HG02759 (cell line): ENCODE data around the gene OGFR.

Experiments used
- ATAC-seq: cut with Tn5 transposase; IDR thresholded peaks from one replicate; pipeline ENCODE4 v1.9.1; 2021; ENCODE audit warnings: mild to moderate bottlenecking, moderate library complexity; ENCODE audit not compliant: unreplicated experiment

Gene OGFR

DNA sequence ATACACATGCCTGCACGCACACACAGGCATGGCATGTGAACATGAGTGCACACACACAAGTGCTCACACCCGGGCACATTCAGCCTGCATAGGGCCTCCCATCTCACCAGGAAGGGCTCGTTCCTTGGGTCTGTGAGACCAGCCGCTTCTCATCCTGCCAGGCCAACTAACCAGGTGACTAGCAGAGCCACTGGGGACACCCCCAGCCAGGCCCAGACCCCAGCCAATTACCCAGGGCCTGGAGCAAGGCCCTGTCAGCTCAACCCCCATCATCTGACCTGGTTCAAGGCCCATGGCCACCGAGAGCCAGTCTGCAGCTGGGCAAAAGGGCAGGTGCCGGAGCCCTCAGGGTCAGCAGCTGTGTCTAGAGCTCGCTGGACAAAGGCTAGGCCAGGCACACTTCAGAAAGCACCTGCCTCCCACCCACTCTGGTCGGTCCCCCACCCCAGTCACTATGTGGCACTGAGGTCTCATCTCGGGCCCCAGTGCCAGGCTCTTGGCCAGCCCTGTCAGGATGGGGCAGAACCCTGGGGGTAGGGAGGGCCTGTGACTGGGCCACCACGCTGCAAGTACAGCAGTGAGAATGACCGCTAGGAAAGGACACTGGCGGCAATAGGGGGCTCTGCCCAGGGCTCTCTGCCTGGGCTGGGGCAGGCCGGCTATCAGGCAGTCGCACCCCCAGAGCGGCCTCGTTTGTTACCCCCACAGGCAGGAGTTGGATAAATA, 35.1 kb upstream of the OGFR start:
- ATAC-seq: no peak

DNA sequence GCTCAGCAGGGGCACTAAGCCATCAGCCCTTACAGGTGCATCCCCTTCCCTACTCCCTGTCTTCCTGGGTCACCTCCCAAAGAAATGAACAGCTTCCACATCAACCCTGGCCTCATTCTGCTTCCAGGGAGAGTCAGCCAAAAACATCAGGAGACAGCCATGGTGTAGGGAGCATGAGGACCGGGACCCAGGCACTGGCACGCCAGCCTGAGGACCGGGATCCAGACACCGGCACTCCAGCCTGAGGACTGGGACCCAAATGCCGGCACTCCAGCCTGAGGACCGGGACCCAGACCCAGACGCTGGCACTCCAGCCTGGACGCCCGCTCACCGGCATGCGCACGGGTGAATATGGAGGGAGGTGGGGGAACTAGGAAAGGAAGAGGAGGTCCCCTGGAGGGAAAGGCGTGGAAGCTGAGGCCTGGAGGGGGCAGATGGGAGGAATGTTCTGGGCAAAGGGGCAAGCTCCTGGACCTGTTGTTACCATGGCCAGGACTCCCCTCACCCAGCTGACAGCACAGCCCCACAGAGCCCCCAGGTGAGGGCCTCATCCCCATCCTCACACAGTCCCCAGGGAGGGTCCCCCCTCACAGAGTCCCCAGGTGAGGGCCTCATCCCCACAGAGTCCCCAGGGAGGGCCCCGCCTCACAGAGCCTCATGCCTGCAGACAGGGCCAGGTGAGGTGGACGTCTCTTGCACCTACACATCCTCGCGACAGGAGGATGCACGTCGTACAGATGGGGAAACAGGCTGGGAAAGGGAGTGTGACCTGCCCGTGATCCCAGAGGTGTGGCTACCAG, 34.3 kb upstream of the OGFR start:
- no peak for ATAC-seq

DNA sequence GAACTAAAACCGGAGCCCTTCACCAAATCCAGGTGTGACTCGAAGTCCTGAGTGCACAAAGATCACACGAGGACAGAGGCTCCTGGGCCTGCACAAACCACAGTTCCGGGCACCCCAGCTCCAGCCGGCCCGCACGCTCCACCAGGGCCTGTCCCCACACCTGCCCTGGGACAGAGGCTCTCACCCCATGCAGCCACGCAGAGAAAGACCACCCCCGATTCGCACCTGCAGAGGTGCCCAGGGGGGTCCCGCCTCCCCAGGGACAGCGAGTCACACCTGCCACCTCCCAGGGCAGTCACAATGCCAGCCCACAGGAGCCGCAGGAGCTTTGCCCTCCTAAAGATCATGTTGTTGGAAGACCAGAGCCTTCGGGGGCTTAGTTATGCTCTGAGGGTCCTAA, 33.7 kb upstream of the OGFR start:
- ATAC-seq: no peak

DNA sequence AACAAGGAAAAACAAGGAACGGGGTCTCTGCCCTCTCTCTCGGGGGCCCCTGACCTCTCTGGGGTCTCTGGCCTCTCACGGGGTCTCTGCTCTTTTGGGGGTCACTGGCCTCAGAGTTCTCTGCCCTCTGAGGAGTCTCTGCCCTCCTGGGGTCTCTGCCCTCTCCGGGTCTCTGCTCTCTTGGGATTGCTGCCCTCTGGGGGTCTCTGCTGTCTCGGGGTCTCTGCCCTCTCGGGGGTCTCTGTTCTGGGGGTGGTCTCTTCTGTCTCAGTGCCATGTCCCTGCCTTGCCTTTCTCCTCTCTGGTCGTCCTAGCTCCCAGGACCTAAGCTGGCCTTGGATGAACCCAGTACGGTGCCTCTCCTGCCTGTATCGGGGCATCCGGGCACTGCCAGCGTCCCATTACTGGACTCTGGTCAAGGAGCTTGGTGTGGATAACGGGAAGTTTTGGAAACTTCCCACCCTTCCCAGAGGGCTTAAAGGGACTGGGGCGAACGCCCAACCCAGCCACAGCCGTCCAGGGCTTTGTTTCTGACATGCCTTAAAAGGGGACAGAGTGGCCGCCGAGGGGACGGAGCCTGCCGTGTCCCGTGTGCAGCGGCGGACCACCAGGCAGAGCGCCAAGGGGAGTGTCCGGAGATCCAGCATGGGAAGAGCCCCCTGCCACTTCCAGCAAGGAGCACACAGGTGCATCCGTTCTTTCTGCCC, 33.1 kb upstream of the OGFR start:
- ATAC-seq: no peak

DNA sequence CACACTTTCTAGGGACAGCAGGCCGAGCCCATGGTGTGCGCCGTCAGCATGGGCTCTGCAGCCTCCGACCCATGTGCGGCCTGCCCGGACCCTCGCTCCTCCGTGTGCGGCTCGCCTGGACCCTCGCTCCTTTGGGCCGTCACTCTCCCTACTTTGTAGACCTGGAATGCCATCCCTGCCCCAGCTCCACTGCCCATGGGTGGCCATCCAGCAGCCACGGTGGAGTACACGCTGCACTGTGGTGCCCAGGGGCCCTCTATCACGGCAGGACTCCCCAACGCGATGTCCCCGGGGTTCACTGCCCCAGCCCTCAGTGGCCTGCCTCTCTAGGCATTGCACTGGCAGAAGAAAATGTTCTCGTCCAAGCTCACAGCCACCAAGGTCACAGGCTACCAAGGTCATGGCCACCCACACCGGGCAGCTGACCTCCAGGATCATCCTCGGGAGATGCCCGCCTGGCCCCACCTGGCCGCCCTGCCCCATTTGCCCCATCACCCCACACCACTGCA, 32.5 kb upstream of the OGFR start:
- no peak for ATAC-seq

DNA sequence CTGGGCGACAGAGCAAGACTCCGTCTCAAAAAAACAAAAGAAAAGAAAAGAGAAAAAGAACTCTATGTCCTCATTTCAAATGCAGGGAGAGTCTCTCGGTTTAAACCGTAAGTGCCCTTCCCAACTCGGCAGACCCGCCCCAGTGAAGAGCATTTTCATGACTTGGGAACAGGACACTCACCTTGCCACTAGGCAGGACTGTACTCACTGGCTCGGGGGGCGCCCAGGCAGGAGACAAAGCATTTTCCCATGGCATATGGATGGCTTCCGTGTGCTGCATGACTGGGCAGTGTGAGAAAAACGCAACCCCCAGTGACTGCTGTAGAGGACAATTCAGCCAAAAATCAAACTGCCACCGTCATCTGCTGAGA, 32.0 kb upstream of the OGFR start:
- no peak for ATAC-seq

DNA sequence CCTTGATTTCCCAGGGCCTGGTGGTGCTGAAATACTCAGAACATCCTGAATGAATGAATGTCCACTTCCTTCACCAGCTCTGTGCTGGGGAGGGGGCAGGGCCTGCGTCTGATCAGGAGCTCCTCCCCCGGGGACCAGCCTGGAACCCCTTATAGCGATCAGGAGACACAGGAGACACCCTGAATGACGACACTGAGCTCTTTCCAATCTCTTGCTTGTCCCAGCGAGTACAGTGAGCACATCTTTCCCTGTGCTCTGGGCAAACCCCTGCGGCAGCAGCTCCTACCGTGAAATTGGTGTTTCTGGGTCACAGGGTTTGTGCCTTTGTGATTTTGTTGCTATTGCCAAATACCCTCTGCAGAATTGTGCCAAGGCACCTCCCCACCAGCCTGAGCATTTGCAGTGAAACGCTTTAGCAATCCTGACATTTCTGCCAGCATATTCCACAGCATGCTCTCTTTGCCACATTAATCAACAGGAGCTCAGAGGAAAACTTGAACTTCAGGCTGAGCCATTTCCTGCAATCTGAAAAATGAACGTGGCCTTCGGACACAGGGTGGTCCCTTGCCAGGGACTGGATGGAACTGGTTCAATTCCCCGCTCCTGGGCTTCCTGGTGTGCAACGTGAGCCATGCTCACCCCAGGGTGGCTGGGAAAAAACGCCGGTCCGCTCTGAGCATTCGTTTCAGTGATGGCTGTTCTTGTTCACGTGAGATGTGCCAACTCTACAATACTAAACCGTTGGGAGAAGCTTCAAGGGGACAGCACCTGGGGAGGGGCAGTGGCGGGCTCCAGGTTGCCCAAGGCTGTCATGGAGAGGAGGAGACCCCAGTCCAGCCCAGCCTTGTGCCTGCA, 31.4 kb upstream of the OGFR start:
- no peak for ATAC-seq

DNA sequence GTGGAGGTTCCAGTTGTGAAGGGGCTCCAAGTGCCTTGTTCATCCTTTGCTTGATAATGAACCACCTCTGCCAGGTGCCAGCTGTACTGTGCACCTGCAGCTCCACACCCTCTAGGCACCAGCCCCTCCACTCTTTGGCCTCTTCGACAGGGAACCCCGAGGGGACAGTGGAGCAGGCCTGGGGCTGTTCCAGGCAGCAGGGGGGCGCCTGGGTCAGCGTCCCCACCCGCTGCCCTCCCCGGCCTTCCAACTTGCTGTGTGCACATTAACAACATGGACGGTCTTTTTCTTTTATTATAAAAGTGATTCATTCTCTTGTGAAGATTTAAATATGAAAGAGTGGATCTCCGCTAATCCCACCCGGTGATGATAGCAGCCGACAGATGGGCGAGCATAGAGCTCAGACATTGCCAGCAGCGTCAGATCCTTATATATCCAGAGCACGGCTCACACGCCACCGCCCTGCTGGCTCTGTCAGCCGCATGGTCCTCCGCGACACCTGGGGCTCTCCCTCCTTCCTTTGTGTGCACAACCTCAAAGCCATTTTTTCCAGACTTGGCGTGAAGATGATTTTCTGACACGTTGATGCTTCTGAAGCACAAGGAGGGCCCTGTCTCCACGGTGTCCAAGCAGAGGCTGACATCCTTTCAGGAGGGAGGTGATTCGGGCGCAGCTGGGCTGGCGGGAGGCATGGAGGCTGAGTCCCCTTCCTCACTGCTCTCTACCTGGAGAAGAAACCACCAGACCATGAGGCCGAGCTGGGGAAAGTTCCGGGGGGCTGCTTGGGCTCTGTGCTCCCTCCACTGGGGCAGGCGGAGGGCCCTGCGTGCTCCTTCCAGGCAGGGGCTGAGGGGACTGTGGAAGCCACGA, 30.6 kb upstream of the OGFR start:
- ATAC-seq: no peak

DNA sequence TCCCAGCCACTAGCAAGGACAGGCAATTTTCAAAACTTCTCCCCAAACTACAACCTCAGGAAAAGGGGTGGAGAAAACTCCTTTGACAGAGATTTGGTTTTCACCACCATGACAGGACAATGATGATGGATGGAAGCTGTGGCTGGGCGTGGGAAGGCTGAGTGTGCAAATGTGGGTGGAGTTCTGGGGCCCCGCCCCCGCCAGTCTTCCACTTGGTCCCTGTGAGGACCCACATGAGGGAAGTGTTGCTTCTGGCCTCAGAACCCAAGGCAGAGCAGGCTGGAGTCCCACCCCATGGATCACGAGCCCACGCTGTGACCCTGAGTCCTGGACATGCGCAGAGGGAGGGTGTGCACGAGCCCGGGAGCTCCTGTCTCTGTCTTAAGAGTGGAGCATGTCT, 29.9 kb upstream of the OGFR start:
- ATAC-seq: no peak

DNA sequence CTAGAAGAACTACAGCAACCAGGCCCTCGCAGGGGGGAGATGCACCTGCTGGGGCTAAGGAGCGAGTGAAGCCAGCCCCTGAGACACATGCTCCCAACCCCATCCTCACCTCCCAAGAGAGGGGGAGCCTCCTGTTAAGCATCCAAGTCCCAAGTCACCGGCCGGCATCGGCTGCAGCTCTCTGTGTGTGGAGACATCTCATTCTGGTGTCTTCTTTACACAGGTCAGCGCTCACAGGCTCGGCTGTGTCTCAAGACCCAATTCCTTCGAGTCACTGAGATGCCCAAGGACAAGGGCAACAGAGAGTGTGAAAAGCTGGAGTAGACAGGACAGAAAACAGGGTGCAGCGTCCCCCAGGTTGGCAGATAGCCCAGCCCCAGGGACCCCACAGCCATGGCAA, 29.4 kb upstream of the OGFR start:
- no peak for ATAC-seq

DNA sequence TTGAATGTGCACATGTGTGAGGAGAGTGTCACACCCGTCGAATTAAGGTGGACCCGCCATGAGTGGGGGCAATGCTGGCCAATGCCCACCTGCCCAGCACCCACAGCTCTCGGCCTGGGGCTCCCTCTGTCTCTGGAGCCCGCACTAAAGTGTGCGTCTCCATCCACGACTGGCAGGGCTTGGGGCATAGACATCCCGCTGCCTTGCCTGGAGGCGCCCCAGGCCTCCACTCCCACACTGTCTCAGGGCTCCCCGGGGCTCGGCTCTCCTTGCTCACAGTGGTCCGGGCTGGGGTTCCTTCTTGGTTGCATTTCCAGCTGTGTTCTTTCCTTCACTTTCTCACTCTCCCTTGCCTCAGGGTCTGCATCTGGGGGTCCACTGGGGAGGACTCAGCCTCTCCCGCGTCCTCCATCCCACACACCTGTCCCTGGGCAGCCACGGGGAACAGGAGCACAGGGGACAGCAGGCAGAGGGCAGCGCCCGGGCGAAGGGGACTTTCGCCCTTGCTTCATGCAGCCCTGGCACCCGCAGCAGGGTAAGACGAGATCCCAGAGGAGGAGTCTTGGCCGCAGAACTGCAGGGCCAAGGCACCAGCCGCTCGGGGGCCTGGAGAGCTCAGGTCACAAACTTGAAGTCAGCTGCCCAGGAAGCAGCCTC, 28.5 kb upstream of the OGFR start:
- no peak for ATAC-seq

DNA sequence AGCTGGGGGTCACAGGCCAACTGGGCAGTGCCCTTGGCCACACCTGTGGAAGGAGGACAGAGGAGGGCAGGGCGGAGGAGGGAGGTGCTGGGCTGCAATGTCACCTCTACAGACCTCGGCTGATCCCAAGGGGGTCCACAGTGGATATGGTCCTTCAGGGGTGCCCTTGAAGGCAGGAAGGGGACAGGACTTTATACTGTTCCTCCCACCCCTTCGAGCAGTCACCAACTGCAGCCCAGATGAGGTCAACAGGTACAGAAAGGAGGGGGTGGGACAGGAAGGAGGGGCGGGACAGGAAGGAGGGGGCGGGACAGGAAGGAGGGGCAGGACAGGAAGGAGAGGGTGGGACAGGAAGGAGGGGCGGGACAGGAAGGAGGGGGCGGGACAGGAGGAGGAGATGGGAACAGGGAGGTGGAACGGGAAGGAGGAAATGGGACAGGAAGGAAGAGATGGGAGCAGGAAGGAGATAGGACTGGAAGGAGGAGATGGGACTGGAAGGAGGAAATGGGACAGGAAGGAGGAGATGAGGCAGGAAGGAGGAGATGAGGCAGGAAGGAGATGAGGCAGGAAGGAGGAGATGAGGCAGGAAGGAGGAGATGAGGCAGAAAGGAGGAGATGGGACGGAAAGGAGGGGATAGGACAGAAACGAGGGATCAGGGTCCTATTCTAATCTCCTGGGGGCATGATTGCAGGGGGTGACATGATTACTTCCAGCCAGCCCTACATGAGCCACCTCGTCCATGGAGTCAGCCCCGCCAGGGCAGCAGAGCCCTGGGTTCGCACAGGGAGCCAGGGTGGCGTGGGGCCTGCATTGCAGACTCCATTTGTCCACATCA, 27.7 kb upstream of the OGFR start:
- no peak for ATAC-seq

DNA sequence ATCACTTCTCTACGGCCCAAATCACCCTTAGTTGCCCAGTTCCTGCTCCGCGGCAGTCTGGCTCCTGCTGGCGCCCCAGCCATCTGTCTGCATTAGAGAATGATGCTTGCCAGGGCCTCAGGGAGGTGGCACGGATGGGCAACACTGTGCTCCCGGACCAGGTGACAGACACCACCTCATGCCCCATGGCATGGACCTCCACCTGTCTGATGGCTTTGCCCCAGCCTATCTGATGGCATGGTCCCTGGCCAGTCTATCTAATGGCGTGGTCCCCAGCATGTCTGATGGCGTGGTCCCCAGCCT, 27.2 kb upstream of the OGFR start:
- no peak for ATAC-seq

DNA sequence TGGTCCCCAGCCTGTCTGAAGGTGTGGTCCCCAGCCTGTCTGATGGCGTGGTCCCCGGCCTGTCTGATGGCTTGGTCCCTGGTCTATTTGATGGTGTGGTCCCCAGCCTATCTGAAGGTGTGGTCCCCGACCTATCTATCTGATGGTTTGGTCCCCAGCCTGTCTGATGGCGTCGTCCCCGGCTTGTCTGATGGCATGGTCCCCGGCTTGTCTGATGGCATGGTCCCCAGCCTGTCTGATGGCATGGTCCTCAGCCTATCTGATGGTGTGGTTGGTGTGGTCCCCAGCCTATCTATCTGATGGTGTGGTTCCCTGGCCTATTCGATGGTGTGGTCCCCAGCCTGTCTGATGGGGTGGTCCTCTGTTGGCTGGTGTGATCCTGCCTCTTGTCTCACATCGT, 26.6 kb upstream of the OGFR start:
- no peak for ATAC-seq

DNA sequence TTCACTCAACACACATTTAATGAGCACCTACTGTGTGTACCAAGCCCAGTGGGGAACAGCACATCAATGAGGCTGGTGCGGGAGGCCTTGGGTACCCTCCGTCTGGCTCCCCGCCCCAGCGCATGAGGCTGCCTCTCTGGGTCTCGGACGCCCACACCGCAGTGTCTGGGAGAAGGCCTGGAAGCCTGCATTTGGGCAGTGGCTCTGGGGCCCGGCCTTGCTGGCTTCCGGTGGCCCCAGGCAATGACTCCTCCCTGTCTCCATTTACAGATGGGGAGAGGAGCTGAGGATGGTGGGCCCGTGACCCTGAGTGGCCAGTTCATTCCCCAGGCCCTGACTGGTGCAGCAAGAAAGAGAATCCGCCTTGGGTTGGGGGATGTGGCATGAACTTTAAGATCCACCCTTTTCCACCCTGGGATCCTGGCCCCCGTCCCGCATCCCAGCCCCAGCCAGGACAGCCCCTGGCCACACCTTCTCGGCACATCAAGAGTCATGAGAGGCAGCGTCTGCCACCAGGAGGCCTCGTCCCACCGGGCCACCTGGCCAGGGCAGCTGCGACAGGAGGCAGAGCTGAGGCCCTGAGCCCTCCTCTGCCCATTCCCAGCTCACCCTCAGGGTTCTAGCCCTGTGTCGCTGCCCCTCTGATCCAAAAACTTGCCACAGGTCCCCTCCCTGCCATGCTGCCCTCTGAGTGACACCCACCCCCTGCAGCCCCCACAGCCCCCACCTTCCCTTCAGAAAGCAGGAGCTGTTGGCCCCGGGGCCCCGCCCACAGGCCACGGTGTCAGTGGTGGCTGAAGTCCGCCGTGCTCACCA, 25.8 kb upstream of the OGFR start:
- no peak for ATAC-seq

DNA sequence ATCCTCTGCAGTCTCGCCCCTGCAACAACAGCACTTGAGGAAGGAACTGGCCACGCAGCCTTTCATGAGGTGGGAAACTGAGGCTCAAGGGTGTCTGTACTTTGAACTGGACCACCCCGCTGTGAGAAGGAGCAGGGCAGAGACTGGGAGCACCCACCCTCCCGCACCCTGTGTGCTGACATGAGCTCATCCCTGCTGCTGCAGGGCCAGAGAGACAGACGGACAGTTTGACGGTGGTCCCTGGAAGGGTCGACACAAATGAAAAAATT, 25.3 kb upstream of the OGFR start:
- ATAC-seq: no peak

DNA sequence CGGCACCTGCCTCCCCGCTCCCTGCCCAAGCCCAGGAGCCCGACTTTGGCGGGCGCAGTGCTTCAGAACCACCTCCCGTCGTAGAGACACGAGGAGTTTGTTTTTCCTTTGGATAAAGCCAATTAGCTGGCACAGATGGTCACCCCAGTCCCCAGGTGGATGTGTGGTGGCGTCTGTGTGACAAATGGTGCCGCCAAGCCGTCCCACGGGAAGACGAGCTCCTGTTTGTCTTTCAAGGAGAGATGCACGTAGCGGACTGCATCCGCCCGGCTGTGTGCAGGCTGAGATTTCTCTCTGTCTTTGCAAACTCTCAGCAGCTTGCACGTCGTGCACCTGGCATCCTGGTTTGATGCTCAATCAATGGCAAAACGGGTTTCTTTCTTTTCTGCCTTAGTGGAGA, 24.4 kb upstream of the OGFR start:
- no peak for ATAC-seq

DNA sequence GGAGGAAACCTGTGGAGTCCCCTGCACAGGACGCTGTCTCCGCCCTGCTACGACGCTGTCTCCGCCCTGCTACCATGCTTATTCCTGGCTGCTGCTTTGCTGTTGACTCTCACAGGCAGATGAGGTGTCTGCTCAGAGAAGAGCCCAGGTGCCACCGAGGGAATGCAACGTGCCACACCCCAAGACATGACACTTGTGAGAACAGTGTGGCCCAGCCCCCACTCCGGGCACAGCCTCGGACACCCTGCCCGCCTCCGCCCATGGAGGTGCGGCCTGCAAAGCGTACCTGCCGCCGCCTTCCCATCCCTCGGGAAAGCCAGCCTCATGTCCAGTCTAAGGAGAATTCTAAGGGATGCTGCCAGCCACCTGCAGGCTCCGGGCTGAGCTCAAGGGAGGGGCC, 23.9 kb upstream of the OGFR start:
- ATAC-seq: no peak
